ENCODE results near the gene CLSTN1.

- TF ChIP-seq, protein P1, sequence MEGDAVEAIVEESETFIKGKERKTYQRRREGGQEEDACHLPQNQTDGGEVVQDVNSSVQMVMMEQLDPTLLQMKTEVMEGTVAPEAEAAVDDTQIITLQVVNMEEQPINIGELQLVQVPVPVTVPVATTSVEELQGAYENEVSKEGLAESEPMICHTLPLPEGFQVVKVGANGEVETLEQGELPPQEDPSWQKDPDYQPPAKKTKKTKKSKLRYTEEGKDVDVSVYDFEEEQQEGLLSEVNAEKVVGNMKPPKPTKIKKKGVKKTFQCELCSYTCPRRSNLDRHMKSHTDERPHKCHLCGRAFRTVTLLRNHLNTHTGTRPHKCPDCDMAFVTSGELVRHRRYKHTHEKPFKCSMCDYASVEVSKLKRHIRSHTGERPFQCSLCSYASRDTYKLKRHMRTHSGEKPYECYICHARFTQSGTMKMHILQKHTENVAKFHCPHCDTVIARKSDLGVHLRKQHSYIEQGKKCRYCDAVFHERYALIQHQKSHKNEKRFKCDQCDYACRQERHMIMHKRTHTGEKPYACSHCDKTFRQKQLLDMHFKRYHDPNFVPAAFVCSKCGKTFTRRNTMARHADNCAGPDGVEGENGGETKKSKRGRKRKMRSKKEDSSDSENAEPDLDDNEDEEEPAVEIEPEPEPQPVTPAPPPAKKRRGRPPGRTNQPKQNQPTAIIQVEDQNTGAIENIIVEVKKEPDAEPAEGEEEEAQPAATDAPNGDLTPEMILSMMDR (IDR thresholded peaks at IDR 0.05; ENCODE audit: low read length) = no peak
- no peak for TF ChIP-seq EZH2 (IDR thresholded peaks at IDR 0.05; ENCODE audit: borderline replicate concordance, low read length)
These were observed at the start of gene CLSTN1 for GRCh38 chr1:9823943-9824701.

Data from OCI-LY1 (cell line).